ENCODE data around the gene KISS1R.

DNA sequence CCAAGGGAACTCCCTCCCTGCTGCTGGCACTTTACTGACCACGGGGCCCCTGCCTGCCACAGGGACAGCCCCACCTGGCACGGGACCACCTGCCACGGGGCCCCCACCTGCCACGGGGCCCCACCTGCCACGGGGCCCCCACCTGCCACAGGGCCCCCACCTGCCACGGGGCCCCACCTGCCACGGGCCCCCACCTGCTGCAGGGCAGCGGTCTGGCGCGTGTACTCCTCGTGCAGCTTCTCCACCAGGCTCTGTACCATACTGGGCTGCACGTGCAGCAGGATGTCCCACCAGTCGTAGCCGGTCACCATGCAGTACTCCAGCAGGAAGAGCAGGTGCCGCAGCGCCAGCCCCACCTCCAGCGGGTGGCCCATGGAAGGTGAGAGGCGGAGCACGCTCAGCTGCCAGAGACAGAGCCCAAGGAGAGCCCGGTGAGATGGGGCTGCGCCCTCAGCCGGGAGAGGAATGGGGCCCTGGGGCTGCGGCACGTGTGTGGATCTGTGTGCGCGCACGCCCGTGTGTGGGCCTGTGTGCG, 40.3 kb upstream of the KISS1R start:
- TF ChIP-seq CTCF (IDR thresholded peaks at IDR 0.05) (no peak), POLR2A (IDR thresholded peaks at IDR 0.05) (no peak)

All from adrenal gland (tissue), 5 donors.